ENCODE measurements around the gene CTAGE9. TPM values are rescaled to one million over a fixed set of nuclear protein-coding genes. Genes with fewer than 3 reads are reported as not detected.

Gene CTAGE9
- total RNA-seq, 1 donor from 2014 or later, result not detected

DNA sequence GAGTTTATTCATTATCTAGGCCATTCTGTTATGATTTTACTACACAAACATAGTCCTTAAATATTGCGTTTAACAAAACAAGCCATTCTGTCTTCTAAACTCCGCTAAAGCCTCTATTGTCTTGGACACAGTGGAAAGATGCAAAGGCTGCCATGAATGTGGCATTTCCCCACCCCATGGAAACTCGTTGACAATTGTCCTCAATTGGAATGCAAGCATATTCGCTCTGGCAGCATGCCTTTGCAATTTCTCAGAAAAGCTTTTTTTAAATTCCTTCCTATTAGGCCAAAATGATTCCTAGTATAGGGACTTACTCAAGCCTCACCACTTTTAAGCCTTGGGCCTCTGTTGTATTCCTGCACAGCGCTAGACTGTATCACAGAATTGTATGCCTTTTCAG is 32.4 kb downstream of the CTAGE9 start:
- TF ChIP-seq, protein P1, sequence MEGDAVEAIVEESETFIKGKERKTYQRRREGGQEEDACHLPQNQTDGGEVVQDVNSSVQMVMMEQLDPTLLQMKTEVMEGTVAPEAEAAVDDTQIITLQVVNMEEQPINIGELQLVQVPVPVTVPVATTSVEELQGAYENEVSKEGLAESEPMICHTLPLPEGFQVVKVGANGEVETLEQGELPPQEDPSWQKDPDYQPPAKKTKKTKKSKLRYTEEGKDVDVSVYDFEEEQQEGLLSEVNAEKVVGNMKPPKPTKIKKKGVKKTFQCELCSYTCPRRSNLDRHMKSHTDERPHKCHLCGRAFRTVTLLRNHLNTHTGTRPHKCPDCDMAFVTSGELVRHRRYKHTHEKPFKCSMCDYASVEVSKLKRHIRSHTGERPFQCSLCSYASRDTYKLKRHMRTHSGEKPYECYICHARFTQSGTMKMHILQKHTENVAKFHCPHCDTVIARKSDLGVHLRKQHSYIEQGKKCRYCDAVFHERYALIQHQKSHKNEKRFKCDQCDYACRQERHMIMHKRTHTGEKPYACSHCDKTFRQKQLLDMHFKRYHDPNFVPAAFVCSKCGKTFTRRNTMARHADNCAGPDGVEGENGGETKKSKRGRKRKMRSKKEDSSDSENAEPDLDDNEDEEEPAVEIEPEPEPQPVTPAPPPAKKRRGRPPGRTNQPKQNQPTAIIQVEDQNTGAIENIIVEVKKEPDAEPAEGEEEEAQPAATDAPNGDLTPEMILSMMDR (IDR thresholded peaks at IDR 0.05; ENCODE audit: partially characterized antibody, unreplicated experiment), result no peak
- H3K27me3 Mint-ChIP-seq (ENCODE audit: unreplicated experiment), result peaks cover 2% of the 10 kb centered on the region

DNA sequence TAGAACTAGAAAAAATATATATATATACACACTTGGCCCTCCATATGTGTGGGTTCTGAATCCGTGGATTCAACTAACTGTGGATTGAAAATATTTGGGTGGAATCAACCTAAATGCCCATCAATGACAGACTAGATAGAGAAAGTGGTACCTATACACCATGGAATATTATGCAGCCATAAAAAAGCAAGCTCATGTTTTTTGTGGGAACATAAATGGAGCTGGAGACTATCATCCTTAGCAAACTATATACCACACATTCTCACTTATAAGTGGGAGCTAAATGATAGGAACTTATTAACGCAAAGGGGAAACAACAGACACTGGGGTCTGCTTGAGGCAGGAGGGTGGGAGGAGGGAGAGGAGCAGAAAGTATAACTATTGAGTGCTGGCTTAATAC is 37.6 kb downstream of the CTAGE9 start:
- Mint-ChIP-seq H3K4me1 (ENCODE audit: low read depth, unreplicated experiment) (no peaks in the 10 kb centered on the region), H3K27me3 (ENCODE audit: unreplicated experiment) (no peaks in the 10 kb centered on the region), H3K27ac (ENCODE audit: unreplicated experiment) (no peak overlapping the region), H3K4me3 (ENCODE audit: unreplicated experiment) (no peak overlapping the region), H3K36me3 (ENCODE audit: unreplicated experiment) (no peaks in the 10 kb centered on the region), H3K9me3 (ENCODE audit: unreplicated experiment) (no peaks in the 10 kb centered on the region)
- DNase-seq, result no peak
- TF ChIP-seq, protein P1 (IDR thresholded peaks at IDR 0.05; ENCODE audit: partially characterized antibody, unreplicated experiment), result no peak

More for the DNA sequence above, 32.4 kb downstream of the CTAGE9 start:
- DNase-seq, result no peak
- H3K4me1 Mint-ChIP-seq (ENCODE audit: low read depth, unreplicated experiment), result no peaks in the 10 kb centered on the region
- H3K4me3 Mint-ChIP-seq (ENCODE audit: unreplicated experiment), result no peak overlapping the region
- H3K9me3 Mint-ChIP-seq (ENCODE audit: unreplicated experiment), result no peaks in the 10 kb centered on the region
- H3K27ac Mint-ChIP-seq (ENCODE audit: unreplicated experiment), result no peak overlapping the region
- H3K36me3 Mint-ChIP-seq (ENCODE audit: unreplicated experiment), result no peaks in the 10 kb centered on the region

DNA sequence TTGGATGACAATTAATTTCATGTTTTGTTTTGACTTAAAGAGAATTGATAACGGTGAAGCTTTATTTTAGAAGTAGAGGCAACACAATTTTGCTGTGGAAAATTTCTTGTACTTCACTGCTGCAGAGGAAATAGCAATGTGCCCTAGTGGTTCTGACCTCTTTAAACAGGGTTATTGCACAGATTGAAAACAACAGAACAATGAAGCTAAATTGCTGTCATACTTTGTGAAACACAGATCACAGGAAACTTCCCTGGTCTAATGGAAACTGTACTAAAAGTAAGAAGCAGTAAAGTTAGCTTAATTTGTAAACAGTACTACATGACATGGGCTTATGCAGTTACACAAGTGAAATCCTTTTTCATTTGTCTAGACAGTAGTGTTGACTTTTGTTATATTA is 40.9 kb downstream of the CTAGE9 start:
- Mint-ChIP-seq H3K9me3 (ENCODE audit: unreplicated experiment) (no peaks in the 10 kb centered on the region), H3K4me1 (ENCODE audit: low read depth, unreplicated experiment) (no peaks in the 10 kb centered on the region), H3K27ac (ENCODE audit: unreplicated experiment) (no peak overlapping the region), H3K4me3 (ENCODE audit: unreplicated experiment) (no peak overlapping the region), H3K27me3 (ENCODE audit: unreplicated experiment) (no peaks in the 10 kb centered on the region), H3K36me3 (ENCODE audit: unreplicated experiment) (no peaks in the 10 kb centered on the region)
- no peak for DNase-seq
- TF ChIP-seq, protein P1 (IDR thresholded peaks at IDR 0.05; ENCODE audit: partially characterized antibody, unreplicated experiment), result no peak

DNA sequence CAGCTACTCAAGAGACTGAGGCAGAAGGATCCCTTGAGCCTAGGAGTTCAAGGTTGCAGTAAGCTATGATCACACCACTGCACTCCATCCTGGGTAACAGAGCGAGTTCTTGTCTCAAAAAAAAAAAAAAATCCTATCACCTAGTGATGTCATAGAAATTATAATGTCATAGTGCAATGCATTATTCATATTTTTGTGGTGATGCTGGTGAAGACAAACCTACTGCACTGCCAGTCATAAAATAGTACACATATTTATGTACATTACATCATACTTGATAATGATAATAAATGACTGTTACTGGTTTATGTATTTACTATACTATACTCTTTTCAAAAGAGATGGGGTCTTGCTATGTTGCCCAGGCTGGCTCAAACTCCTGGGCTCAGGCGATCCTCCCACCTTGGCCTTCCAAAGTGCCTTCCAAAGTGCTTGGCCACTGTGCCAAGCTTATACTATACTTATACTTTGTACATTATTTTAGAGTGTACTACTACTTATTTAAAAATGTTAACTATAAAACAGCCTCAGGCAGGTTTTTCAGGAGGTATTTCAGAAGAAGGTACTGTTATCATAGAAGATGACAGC is 47.1 kb downstream of the CTAGE9 start:
- no peaks in the 10 kb centered on the region for H3K36me3 Mint-ChIP-seq (ENCODE audit: unreplicated experiment)

DNA sequence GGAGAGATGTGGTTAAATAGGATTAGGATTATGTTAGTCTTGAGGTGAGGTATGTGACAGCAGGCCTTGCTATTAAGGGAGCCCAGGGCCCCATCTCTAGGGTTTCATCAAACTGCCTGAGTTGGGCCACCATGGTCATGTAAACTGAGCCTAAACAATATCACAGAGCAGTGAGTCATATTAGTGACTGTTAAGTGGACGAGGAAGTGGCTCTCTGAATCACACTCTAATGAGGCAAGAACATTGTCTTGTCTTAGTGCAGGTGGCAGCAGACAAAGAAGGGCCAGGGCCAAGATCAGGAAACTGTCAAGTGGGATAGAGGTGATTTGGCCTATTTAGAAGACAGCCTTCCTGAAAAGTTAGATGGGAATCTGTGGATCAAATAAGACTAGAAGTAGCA is 50.6 kb downstream of the CTAGE9 start:
- Mint-ChIP-seq H3K27me3 (ENCODE audit: unreplicated experiment) (no peaks in the 10 kb centered on the region), H3K36me3 (ENCODE audit: unreplicated experiment) (no peaks in the 10 kb centered on the region), H3K27ac (ENCODE audit: unreplicated experiment) (no peak overlapping the region), H3K9me3 (ENCODE audit: unreplicated experiment) (no peaks in the 10 kb centered on the region), H3K4me3 (ENCODE audit: unreplicated experiment) (no peak overlapping the region), H3K4me1 (ENCODE audit: low read depth, unreplicated experiment) (no peaks in the 10 kb centered on the region)
- DNase-seq, result no peak
- TF ChIP-seq, protein P1 (IDR thresholded peaks at IDR 0.05; ENCODE audit: partially characterized antibody, unreplicated experiment), result no peak

More for the DNA sequence above, 47.1 kb downstream of the CTAGE9 start:
- no peaks in the 10 kb centered on the region for H3K9me3 Mint-ChIP-seq (ENCODE audit: unreplicated experiment)
- TF ChIP-seq, protein P1 (IDR thresholded peaks at IDR 0.05; ENCODE audit: partially characterized antibody, unreplicated experiment), result no peak
- H3K4me1 Mint-ChIP-seq (ENCODE audit: low read depth, unreplicated experiment), result no peaks in the 10 kb centered on the region
- DNase-seq, result no peak
- H3K27me3 Mint-ChIP-seq (ENCODE audit: unreplicated experiment), result no peaks in the 10 kb centered on the region
- H3K4me3 Mint-ChIP-seq (ENCODE audit: unreplicated experiment), result no peak overlapping the region
- no peak overlapping the region for H3K27ac Mint-ChIP-seq (ENCODE audit: unreplicated experiment)

Other genes with a start within 250 kb of the CTAGE9 start
- gene ARG1, start 137.8 kb downstream of the CTAGE9 start, total RNA-seq (ENCODE audit: unreplicated experiment), result not detected
- 38.8 TPM for gene MED23, start 82.8 kb downstream of the CTAGE9 start, total RNA-seq (ENCODE audit: unreplicated experiment)
- gene ENPP3, start 73.7 kb downstream of the CTAGE9 start, total RNA-seq (ENCODE audit: unreplicated experiment), result not detected
- not detected for gene OR2A4, start 9.6 kb downstream of the CTAGE9 start, total RNA-seq (ENCODE audit: unreplicated experiment)
- 2.4 TPM for gene ENPP1, start 97.0 kb upstream of the CTAGE9 start, total RNA-seq (ENCODE audit: unreplicated experiment)
- 1.2 TPM for gene CCN2, start 240.4 kb upstream of the CTAGE9 start, total RNA-seq (ENCODE audit: unreplicated experiment)

Measured in glutamatergic neuron (in vitro differentiated cells).